Fibroblast of mammary gland (primary cell): ENCODE data around the gene MYO1G.

ENCODE experiments used
- DNase-seq: peaks from one replicate; pipeline ENCODE4 v3.0.0-alpha.2; 2010; ENCODE audit warnings: low read depth
- H3K4me3 ChIP-seq: 2 replicates; pipeline ENCODE4 v1.5.1; 2011; ENCODE audit warnings: low read depth, mild to moderate bottlenecking, low read length, moderate library complexity; ENCODE audit not compliant: control insufficient read depth
- CTCF ChIP-seq: conservative IDR thresholded peaks from 2 replicates; pipeline ENCODE4 v1.5.1; 2011; ENCODE audit warnings: low read depth, low read length, inconsistent platforms; ENCODE audit not compliant: control insufficient read depth, insufficient read depth

The MYO1G gene

DNA sequence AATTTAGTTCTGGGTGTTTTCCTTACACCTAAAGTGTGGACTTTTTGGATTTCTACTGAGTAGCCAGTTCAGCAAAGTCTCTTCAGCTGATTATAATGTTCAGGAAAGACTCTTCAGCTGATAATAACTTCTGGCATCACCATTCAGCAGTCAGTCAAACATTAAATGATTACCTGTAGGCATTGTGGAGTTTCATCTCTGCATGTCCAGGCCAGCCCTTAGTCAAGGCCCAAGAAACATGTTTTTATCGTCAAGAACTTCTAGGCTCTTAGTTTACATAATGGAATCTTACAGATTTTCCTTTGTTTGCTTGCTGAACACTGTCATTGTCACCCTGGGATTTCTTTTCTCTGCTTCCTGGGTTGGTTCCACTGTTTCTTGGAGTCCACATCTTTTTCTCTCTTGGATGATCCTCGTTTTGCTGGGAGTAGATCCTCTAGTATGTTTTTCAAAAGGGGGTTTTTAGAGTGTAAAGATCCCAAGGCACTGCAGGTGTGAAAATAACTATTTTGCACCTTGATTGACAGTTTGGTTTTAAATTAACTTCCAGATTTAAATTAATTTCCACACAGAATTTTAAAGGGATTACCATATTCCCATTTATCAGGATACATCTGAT, 45.4 kb upstream of the MYO1G start:
- no peak overlapping the region for H3K4me3 ChIP-seq
- no peak for DNase-seq
- no peak for TF ChIP-seq CTCF

DNA sequence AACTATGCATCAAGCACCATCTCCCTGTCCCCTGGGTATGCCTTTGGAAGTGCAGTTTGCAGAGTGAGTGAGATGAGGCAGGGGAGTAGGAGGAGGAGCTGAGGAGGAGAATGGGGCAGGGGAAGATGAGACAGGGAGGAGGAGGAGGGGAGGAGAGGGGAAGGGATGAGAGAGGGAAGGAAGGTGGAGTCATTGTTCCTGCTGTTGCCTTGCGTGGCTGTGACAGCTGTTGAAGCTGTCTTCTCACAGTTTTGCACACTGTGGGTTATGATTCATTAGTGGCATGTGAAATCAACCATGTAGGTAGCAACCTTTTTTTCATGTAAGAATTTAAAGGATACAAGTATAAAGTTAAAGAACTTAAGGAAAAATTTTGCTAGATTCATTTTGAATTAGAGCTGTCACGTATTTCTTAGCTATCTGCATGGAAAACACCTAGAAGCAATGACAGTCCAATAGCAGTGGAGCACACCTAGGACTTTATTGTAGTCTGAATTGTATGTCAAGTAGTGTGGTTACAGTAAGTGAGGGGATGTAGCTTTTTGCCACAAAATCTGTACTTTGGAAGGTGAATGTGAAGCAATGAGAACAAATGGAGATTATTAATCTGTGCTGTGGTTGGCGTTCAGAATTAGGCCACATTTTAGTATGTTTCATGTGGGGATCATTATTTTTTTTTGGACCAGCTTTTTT, 42.9 kb upstream of the MYO1G start:
- H3K4me3 ChIP-seq: no peak overlapping the region
- no peak for TF ChIP-seq CTCF
- DNase-seq: peak; percentile 48

- TF ChIP-seq CTCF: no peak
- no peak overlapping the region for H3K4me3 ChIP-seq
- DNase-seq: no peak
Measured at GRCh38 chr7:45020915-45021314, 42.1 kb upstream of the MYO1G start.

- no peak overlapping the region for H3K4me3 ChIP-seq
- no peak for TF ChIP-seq CTCF
- no peak for DNase-seq
Measured at GRCh38 chr7:45017253-45017652, 38.4 kb upstream of the MYO1G start.

GRCh38 chr7:45015313-45015712, 36.5 kb upstream of the MYO1G start:
- no peak for TF ChIP-seq CTCF
- no peak overlapping the region for H3K4me3 ChIP-seq
- no peak for DNase-seq

GRCh38 chr7:45013465-45013967, 34.7 kb upstream of the MYO1G start:
- H3K4me3 ChIP-seq: no peak overlapping the region
- no peak for DNase-seq
- no peak for TF ChIP-seq CTCF
